Choroid plexus epithelial cell (primary cell): ENCODE data around the gene MYO1D.

Source experiments
- DNase-seq: peaks from one replicate; pipeline ENCODE4 v3.0.0-alpha.2; 2010; ENCODE audit warnings: low read depth
- H3K4me3 ChIP-seq: 2 replicates; pipeline ENCODE4 v1.5.1; 2011; ENCODE audit warnings: low read depth, mild to moderate bottlenecking, control low read depth, low read length, moderate library complexity
- CTCF ChIP-seq: conservative IDR thresholded peaks from 2 replicates; pipeline ENCODE4 v1.5.1; 2011; ENCODE audit warnings: low read depth, mild to moderate bottlenecking, control low read depth, inconsistent platforms, low read length, moderate library complexity

Gene MYO1D

GRCh38 chr17:32621612-32622312 lies 255.2 kb downstream of the MYO1D start:
- no peak overlapping the region for H3K4me3 ChIP-seq
- DNase-seq = peak; percentile 17
- TF ChIP-seq CTCF = no peak

- DNase-seq = no peak
- TF ChIP-seq CTCF = no peak
- no peak overlapping the region for H3K4me3 ChIP-seq
Measured at GRCh38 chr17:32615326-32615725, 261.6 kb downstream of the MYO1D start.

GRCh38 chr17:32610943-32611342 lies 266.0 kb downstream of the MYO1D start:
- TF ChIP-seq CTCF = no peak

GRCh38 chr17:32609884-32610650 lies 266.9 kb downstream of the MYO1D start:
- DNase-seq = no peak
- no peak overlapping the region for H3K4me3 ChIP-seq
- TF ChIP-seq CTCF = no peak

More at GRCh38 chr17:32610943-32611342, 266.0 kb downstream of the MYO1D start:
- H3K4me3 ChIP-seq = no peak overlapping the region
- DNase-seq = no peak

- TF ChIP-seq CTCF = peak; percentile 29
- DNase-seq = peak; percentile 19
- H3K4me3 ChIP-seq = no peak overlapping the region
Measured at GRCh38 chr17:32609085-32609484, 267.8 kb downstream of the MYO1D start.

GRCh38 chr17:32608267-32608666 lies 268.7 kb downstream of the MYO1D start:
- DNase-seq = no peak
- TF ChIP-seq CTCF = no peak
- H3K4me3 ChIP-seq = no peak overlapping the region

- TF ChIP-seq CTCF = no peak
- DNase-seq = no peak
- H3K4me3 ChIP-seq = no peak overlapping the region
Measured at GRCh38 chr17:32604966-32605365, 272.0 kb downstream of the MYO1D start.
